ENCODE measurements around the gene AMIGO1. TPM values are rescaled to one million over a fixed set of nuclear protein-coding genes. Genes with fewer than 3 reads are reported as not detected.

The AMIGO1 gene
- total and polyA plus RNA-seq, 7 donors, result 0.60 to 12.1 (median 6.4) TPM

DNA sequence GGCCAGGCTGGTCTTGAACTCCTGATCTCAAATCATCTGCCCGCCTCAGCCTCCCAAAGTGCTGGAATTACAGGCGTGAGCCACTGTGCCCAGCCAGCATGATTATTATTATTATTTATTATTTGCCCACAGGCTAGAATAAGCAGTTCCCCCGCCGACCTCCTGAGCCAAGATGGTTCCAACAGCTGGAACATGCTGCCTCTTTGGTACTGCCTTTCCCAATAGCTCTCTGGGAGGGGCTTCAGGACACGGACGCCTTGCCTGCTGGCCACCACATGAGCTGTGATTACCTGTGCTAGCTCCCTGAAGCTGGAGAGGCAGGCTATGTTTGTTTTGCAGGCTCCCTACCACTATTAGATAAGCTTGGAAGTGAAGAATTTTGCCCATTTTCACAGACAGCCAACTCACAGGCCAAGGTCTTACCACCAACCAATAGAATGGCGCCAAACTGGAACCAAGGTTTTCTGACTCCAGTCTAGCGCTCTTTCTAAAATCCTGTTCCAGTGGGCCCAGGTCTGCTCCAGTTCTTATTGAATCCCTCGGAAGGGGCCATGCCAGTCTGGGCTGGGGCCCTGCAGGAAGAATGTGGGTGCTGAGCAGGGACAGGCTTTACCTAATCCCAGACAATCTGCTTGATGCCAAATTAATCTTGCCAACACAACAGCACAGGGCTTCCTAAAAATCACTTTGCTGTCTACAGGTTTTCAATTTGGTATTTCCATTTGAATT lies 28.1 kb upstream of the AMIGO1 start:
- no peaks in the 10 kb centered on the region for H3K27me3 ChIP-seq
- peaks cover 0 to 22% (median 18%) of the 10 kb centered on the region in 4 donors for H3K4me1 ChIP-seq
- H3K9me3 ChIP-seq, result no peaks in the 10 kb centered on the region
- H3K36me3 ChIP-seq, result no peaks in the 10 kb centered on the region
- H3K4me3 ChIP-seq, result no peak overlapping the region
- WGBS, 2 donors, result 90 to 91% methylated on average over 9 of the region's 9 CpGs
- TF ChIP-seq POLR2A (IDR thresholded peaks at IDR 0.05) (no peak), EP300 (IDR thresholded peaks at IDR 0.05) (no peak), POLR2AphosphoS5 (IDR thresholded peaks at IDR 0.05) (no peak)
- TF ChIP-seq, protein P1, sequence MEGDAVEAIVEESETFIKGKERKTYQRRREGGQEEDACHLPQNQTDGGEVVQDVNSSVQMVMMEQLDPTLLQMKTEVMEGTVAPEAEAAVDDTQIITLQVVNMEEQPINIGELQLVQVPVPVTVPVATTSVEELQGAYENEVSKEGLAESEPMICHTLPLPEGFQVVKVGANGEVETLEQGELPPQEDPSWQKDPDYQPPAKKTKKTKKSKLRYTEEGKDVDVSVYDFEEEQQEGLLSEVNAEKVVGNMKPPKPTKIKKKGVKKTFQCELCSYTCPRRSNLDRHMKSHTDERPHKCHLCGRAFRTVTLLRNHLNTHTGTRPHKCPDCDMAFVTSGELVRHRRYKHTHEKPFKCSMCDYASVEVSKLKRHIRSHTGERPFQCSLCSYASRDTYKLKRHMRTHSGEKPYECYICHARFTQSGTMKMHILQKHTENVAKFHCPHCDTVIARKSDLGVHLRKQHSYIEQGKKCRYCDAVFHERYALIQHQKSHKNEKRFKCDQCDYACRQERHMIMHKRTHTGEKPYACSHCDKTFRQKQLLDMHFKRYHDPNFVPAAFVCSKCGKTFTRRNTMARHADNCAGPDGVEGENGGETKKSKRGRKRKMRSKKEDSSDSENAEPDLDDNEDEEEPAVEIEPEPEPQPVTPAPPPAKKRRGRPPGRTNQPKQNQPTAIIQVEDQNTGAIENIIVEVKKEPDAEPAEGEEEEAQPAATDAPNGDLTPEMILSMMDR (IDR thresholded peaks at IDR 0.05), result no peak
- intact Hi-C loops (cut with DNase I), result loop anchor here (10.0 kb wide), 1 partner anchor 263 kb away; no protein-coding TSS in a partner anchor
- no peak for DNase-seq
- H3K27ac ChIP-seq, result no peak overlapping the region

DNA sequence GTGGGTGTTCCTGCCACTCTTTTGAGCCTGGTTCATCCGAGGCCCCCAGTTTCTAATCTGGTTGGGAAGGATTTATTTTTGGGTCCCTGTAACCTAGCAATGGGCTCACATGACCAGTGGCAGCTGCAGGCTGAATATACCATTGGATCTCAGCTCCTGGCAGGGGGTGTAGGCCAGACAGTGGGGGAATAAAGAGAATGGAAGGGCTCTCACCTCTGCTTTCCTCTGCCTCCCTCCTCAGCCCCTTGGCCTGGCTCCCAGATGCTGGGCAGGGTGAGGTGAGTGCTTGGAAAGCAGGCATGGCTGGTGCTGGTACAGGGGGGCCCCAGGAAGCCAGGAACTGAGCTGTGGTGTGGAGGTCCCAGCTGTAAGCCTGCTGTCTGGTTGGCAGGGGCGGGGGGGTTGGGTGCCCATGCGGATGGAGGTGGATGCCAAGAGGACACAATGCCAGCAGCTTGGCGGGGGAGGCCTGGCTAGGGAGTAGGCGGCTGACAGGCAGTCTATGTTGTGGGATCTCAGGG lies 26.5 kb upstream of the AMIGO1 start:
- H3K9me3 ChIP-seq, result no peaks in the 10 kb centered on the region
- H3K27ac ChIP-seq, result peak overlapping the region; percentile 34 to 75 (median 66)
- intact Hi-C loops (cut with DNase I), result loop anchor here (10.0 kb wide), 1 partner anchor 261 kb away; no protein-coding TSS in a partner anchor
- no peaks in the 10 kb centered on the region for H3K27me3 ChIP-seq
- DNase-seq, result peak; percentile 79
- no peak overlapping the region for H3K4me3 ChIP-seq
- WGBS, 2 donors, result 78 to 87% methylated on average over 5 of the region's 5 CpGs
- TF ChIP-seq EP300 (IDR thresholded peaks at IDR 0.05) (no peak), POLR2AphosphoS5 (IDR thresholded peaks at IDR 0.05) (no peak), POLR2A (IDR thresholded peaks at IDR 0.05) (no peak)
- TF ChIP-seq, protein P1 (IDR thresholded peaks at IDR 0.05), result no peak
- no peaks in the 10 kb centered on the region for H3K36me3 ChIP-seq
- peaks cover 0 to 38% (median 32%) of the 10 kb centered on the region in 4 donors for H3K4me1 ChIP-seq

DNA sequence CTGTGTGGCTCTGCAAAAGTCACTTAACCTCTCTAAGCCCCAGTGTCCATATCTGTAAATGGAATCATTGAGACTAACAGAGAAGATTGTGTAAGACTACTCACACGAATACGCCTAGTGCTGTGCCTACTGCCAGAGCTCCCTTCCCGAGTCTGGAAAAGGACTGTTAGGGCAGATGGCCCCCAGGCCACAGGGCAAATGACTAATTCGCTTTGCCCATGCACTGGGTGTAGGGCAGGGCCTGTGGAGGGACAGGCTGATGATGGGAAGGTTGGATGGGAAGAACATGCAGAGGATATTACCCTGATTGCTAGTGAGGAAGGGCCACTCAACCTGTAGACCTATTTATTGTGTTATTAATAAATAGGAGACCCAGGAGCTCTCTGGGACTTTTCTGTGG lies 26.0 kb upstream of the AMIGO1 start:
- no peaks in the 10 kb centered on the region for H3K27me3 ChIP-seq
- WGBS, 2 donors, result 78 to 83% methylated on average over 4 of the region's 4 CpGs
- TF ChIP-seq, protein P1 (IDR thresholded peaks at IDR 0.05), result no peak
- no peak for TF ChIP-seq POLR2AphosphoS5 (IDR thresholded peaks at IDR 0.05)
- TF ChIP-seq POLR2A (IDR thresholded peaks at IDR 0.05), result no peak
- no peak for TF ChIP-seq EP300 (IDR thresholded peaks at IDR 0.05)
- no peaks in the 10 kb centered on the region for H3K9me3 ChIP-seq
- no peaks in the 10 kb centered on the region for H3K36me3 ChIP-seq
- H3K27ac ChIP-seq, result peak overlapping the region; percentile 34 to 75 (median 66)
- H3K4me1 ChIP-seq, result peaks cover 0 to 43% (median 34%) of the 10 kb centered on the region in 4 donors
- no peak overlapping the region for H3K4me3 ChIP-seq
- DNase-seq, result no peak
- intact Hi-C loops (cut with DNase I), result loop anchor here (10.0 kb wide), 1 partner anchor 261 kb away; no protein-coding TSS in a partner anchor

DNA sequence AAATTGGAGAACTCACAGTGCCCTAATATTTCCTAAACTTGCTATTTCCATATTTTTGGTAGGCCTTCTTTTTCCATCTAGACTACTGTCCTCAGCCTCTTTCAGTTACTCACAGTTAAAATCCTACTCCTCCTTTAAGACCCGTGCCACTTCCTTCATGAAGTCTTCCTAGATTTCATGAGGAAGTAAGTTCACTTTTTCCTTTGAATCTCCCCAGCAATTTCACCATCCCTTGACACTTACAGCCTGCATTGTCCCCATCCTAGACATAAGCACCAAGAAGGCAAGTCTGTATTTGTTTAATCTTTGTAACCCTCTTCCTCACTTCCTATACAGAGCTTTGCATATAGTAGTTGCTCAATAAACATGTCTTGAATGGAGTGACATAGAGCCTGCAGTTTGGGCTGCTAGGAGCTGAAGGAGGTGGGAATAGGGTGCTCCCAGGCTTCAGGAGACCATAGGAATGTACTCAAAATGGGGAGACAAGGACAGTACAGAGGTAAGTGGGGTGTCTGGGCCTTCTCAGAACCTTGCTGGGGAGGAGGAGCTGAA lies 24.9 kb upstream of the AMIGO1 start:
- intact Hi-C loops (cut with DNase I), result loop anchor here (10.0 kb wide), 1 partner anchor 260 kb away; no protein-coding TSS in a partner anchor
- Histone ChIP-seq H3K27me3 (no peaks in the 10 kb centered on the region), H3K27ac (no peak overlapping the region), H3K4me1 (peaks cover 0 to 44% (median 34%) of the 10 kb centered on the region in 4 donors), H3K9me3 (no peaks in the 10 kb centered on the region), H3K4me3 (no peak overlapping the region), H3K36me3 (no peaks in the 10 kb centered on the region)
- WGBS, 2 donors, result 83 to 89% methylated on average over 1 of the region's 1 CpG
- DNase-seq, result no peak
- TF ChIP-seq EP300 (IDR thresholded peaks at IDR 0.05) (no peak), POLR2AphosphoS5 (IDR thresholded peaks at IDR 0.05) (no peak), POLR2A (IDR thresholded peaks at IDR 0.05) (no peak)
- TF ChIP-seq, protein P1 (IDR thresholded peaks at IDR 0.05), result no peak

Data from sigmoid colon (tissue), 7 donors.